Trophoblast cell (in vitro differentiated cells and primary cell): ENCODE results near the gene SLC22A14.

ENCODE experiments used
- DNase-seq, 2 donors: peaks; one replicate each; pipeline ENCODE4 v3.0.0-alpha.2; 2016
- H2AFZ ChIP-seq: 2 replicates; pipeline ENCODE4 v1.6.1; 2013; ENCODE audit warnings: low read length, moderate library complexity, mild to moderate bottlenecking; ENCODE audit not compliant: insufficient read depth, poor library complexity
- H2AK5ac ChIP-seq: 2 replicates; pipeline ENCODE4 v1.6.1; 2013; ENCODE audit warnings: mild to moderate bottlenecking, low read length
- H2BK120ac ChIP-seq: 2 replicates; pipeline ENCODE4 v1.6.1; 2013; ENCODE audit warnings: low read length, mild to moderate bottlenecking, moderate library complexity; ENCODE audit not compliant: insufficient read depth, poor library complexity
- H2BK12ac ChIP-seq: 2 replicates; pipeline ENCODE4 v1.6.1; 2013; ENCODE audit warnings: mild to moderate bottlenecking, low read length, moderate library complexity
- H2BK5ac ChIP-seq: 2 replicates; pipeline ENCODE4 v1.6.1; 2013; ENCODE audit warnings: low read length, low read depth, moderate library complexity, mild to moderate bottlenecking; ENCODE audit not compliant: poor library complexity
- H3K14ac ChIP-seq: 2 replicates; pipeline ENCODE4 v1.6.1; 2013; ENCODE audit warnings: mild to moderate bottlenecking, low read length
- H3K18ac ChIP-seq: 2 replicates; pipeline ENCODE4 v1.6.1; 2013; ENCODE audit warnings: mild to moderate bottlenecking, low read length
- H3K23ac ChIP-seq: 2 replicates; pipeline ENCODE4 v1.6.1; 2013; ENCODE audit warnings: low read length
- H3K27ac ChIP-seq: 2 replicates; pipeline ENCODE4 v1.5.1; 2013; ENCODE audit warnings: low read depth, mild to moderate bottlenecking, inconsistent platforms, low read length, moderate library complexity
- H3K27me3 ChIP-seq: 2 replicates; pipeline ENCODE4 v1.6.1; 2013; ENCODE audit warnings: inconsistent platforms, mild to moderate bottlenecking, low read length, moderate library complexity; ENCODE audit not compliant: insufficient read depth
- H3K36me3 ChIP-seq, 2 experiments: 1 replicate in 1 of 2; 2 replicates in 1 of 2; pipeline ENCODE4 v1.6.1; 2013; ENCODE audit warnings: low read length in 2 of 2, mild to moderate bottlenecking in 2 of 2, moderate library complexity in 1 of 2; ENCODE audit not compliant: insufficient read depth in 2 of 2, control insufficient read depth in 1 of 2
- H3K4ac ChIP-seq: 2 replicates; pipeline ENCODE4 v1.6.1; 2013; ENCODE audit warnings: low read depth, mild to moderate bottlenecking, low read length, moderate library complexity
- H3K4me1 ChIP-seq, 2 experiments: 1 replicate in 1 of 2; 2 replicates in 1 of 2; pipeline ENCODE4 v1.6.1; 2013; ENCODE audit warnings: low read length in 2 of 2, mild to moderate bottlenecking in 2 of 2, moderate library complexity in 1 of 2; ENCODE audit not compliant: insufficient read depth in 2 of 2, control insufficient read depth in 1 of 2
- H3K4me2 ChIP-seq: 2 replicates; pipeline ENCODE4 v1.6.1; 2013; ENCODE audit warnings: inconsistent platforms, mild to moderate bottlenecking, low read length, moderate library complexity
- H3K4me3 ChIP-seq: 2 replicates; pipeline ENCODE4 v1.5.1; 2013; ENCODE audit warnings: mild to moderate bottlenecking, low read depth, low read length, inconsistent platforms
- H3K79me1 ChIP-seq: one replicate; pipeline ENCODE4 v1.6.1; 2013; ENCODE audit warnings: low read length
- H3K79me2 ChIP-seq: 2 replicates; pipeline ENCODE4 v1.6.1; 2013; ENCODE audit warnings: low read length, mild to moderate bottlenecking; ENCODE audit not compliant: control insufficient read depth, insufficient read depth, poor library complexity
- H3K9ac ChIP-seq: 2 replicates; pipeline ENCODE4 v1.6.1; 2013; ENCODE audit warnings: mild to moderate bottlenecking, low read length
- H3K9me3 ChIP-seq: 2 replicates; pipeline ENCODE4 v1.6.1; 2013; ENCODE audit warnings: low read depth, mild to moderate bottlenecking, control low read depth, inconsistent platforms, low read length; ENCODE audit not compliant: insufficient read depth
- H4K12ac ChIP-seq: 2 replicates; pipeline ENCODE4 v1.6.1; 2013; ENCODE audit warnings: low read depth, mild to moderate bottlenecking, low read length, moderate library complexity
- H4K8ac ChIP-seq: 2 replicates; pipeline ENCODE4 v1.6.1; 2013; ENCODE audit warnings: low read depth, mild to moderate bottlenecking, low read length, moderate library complexity
- H4K91ac ChIP-seq: one replicate; pipeline ENCODE4 v1.6.1; 2013; ENCODE audit warnings: low read depth, mild to moderate bottlenecking, low read length, moderate library complexity
- WGBS: extraction: QIAGEN DNeasy Blood & Tissue Kit; methylation state at CpG from one replicate; pipeline ENCODE4 v1.1.7; 2013; ENCODE audit warnings: missing lambda C conversion rate; ENCODE audit not compliant: insufficient read length, insufficient coverage; ENCODE audit errors: extremely low coverage; 5-methylcytosine and 5-hydroxymethylcytosine counted together

The SLC22A14 gene

GRCh38 chr3:38308456-38308855 lies 26.4 kb downstream of the SLC22A14 start:
- H2BK120ac ChIP-seq = no peak overlapping the region
- WGBS = no CpG with 5 or more reads among the region's 9 CpGs
- no peak for DNase-seq
- no peak overlapping the region for H4K91ac ChIP-seq
- no peak overlapping the region for H2BK12ac ChIP-seq
- H3K79me2 ChIP-seq = no peaks in the 10 kb centered on the region
- H3K27me3 ChIP-seq = no peaks in the 10 kb centered on the region
- H3K4me1 ChIP-seq = no peaks in the 10 kb centered on the region
- H4K8ac ChIP-seq = no peak overlapping the region
- no peak overlapping the region for H2AFZ ChIP-seq
- H3K27ac ChIP-seq = no peak overlapping the region
- no peak overlapping the region for H2BK5ac ChIP-seq
- H4K12ac ChIP-seq = no peak overlapping the region
- H3K4ac ChIP-seq = no peak overlapping the region
- no peak overlapping the region for H3K9ac ChIP-seq
- H2AK5ac ChIP-seq = no peak overlapping the region
- no peak overlapping the region for H3K4me3 ChIP-seq
- no peak overlapping the region for H3K18ac ChIP-seq
- no peaks in the 10 kb centered on the region for H3K79me1 ChIP-seq
- H3K9me3 ChIP-seq = no peaks in the 10 kb centered on the region
- no peak overlapping the region for H3K14ac ChIP-seq
- no peaks in the 10 kb centered on the region for H3K36me3 ChIP-seq
- H3K23ac ChIP-seq = no peak overlapping the region
- no peak overlapping the region for H3K4me2 ChIP-seq

- H3K9me3 ChIP-seq = peaks cover 2% of the 10 kb centered on the region
- H2AFZ ChIP-seq = no peak overlapping the region
- no peak overlapping the region for H4K91ac ChIP-seq
- H3K18ac ChIP-seq = no peak overlapping the region
- H3K36me3 ChIP-seq = no peaks in the 10 kb centered on the region
- H3K4me2 ChIP-seq = no peak overlapping the region
- no peak overlapping the region for H3K4ac ChIP-seq
- no peak overlapping the region for H3K9ac ChIP-seq
- H2BK120ac ChIP-seq = no peak overlapping the region
- no peak overlapping the region for H3K23ac ChIP-seq
- H3K4me1 ChIP-seq = peaks cover 0 to 6% of the 10 kb centered on the region in 2 experiments
- H4K12ac ChIP-seq = no peak overlapping the region
- no peaks in the 10 kb centered on the region for H3K27me3 ChIP-seq
- no peak overlapping the region for H3K14ac ChIP-seq
- H4K8ac ChIP-seq = no peak overlapping the region
- H3K27ac ChIP-seq = no peak overlapping the region
- no peaks in the 10 kb centered on the region for H3K79me1 ChIP-seq
- no CpG with 5 or more reads among the region's 1 CpG for WGBS
- no peak overlapping the region for H2BK5ac ChIP-seq
- H2BK12ac ChIP-seq = no peak overlapping the region
- DNase-seq = no peak
- no peak overlapping the region for H2AK5ac ChIP-seq
- no peaks in the 10 kb centered on the region for H3K79me2 ChIP-seq
- no peak overlapping the region for H3K4me3 ChIP-seq
These were observed 29.4 kb downstream of the SLC22A14 start for GRCh38 chr3:38311476-38311875.

- H3K27ac ChIP-seq = no peak overlapping the region
- H4K8ac ChIP-seq = no peak overlapping the region
- no peak overlapping the region for H3K23ac ChIP-seq
- no peak overlapping the region for H3K9ac ChIP-seq
- no peak overlapping the region for H4K91ac ChIP-seq
- peaks cover 0 to 6% of the 10 kb centered on the region in 2 experiments for H3K4me1 ChIP-seq
- H4K12ac ChIP-seq = no peak overlapping the region
- no peak overlapping the region for H3K14ac ChIP-seq
- no peak overlapping the region for H3K4me2 ChIP-seq
- no peaks in the 10 kb centered on the region for H3K79me1 ChIP-seq
- no CpG with 5 or more reads among the region's 2 CpGs for WGBS
- no peak overlapping the region for H3K4me3 ChIP-seq
- no peak overlapping the region for H2BK12ac ChIP-seq
- H3K9me3 ChIP-seq = peaks cover 2% of the 10 kb centered on the region
- DNase-seq = no peak
- H3K18ac ChIP-seq = no peak overlapping the region
- no peak overlapping the region for H2BK120ac ChIP-seq
- H3K27me3 ChIP-seq = no peaks in the 10 kb centered on the region
- H3K4ac ChIP-seq = no peak overlapping the region
- H2AFZ ChIP-seq = no peak overlapping the region
- no peak overlapping the region for H2BK5ac ChIP-seq
- H3K36me3 ChIP-seq = no peaks in the 10 kb centered on the region
- no peak overlapping the region for H2AK5ac ChIP-seq
- no peaks in the 10 kb centered on the region for H3K79me2 ChIP-seq
These were observed 29.8 kb downstream of the SLC22A14 start for GRCh38 chr3:38311941-38312340.

- no peaks in the 10 kb centered on the region for H3K27me3 ChIP-seq
These were observed 30.3 kb downstream of the SLC22A14 start for GRCh38 chr3:38312356-38312755.

More at GRCh38 chr3:38312356-38312755, 30.3 kb downstream of the SLC22A14 start:
- no peak overlapping the region for H3K4me3 ChIP-seq
- H3K79me1 ChIP-seq = no peaks in the 10 kb centered on the region
- no peak overlapping the region for H2AFZ ChIP-seq
- no peak overlapping the region for H3K23ac ChIP-seq
- no peak for DNase-seq
- H2BK120ac ChIP-seq = no peak overlapping the region
- H3K36me3 ChIP-seq = no peaks in the 10 kb centered on the region
- no peak overlapping the region for H2AK5ac ChIP-seq
- H3K27ac ChIP-seq = no peak overlapping the region
- no peak overlapping the region for H2BK12ac ChIP-seq
- WGBS = no CpG with 5 or more reads among the region's 3 CpGs
- no peak overlapping the region for H3K9ac ChIP-seq
- no peak overlapping the region for H3K4me2 ChIP-seq
- H4K91ac ChIP-seq = no peak overlapping the region
- no peak overlapping the region for H2BK5ac ChIP-seq
- no peak overlapping the region for H4K8ac ChIP-seq
- H3K9me3 ChIP-seq = peaks cover 4% of the 10 kb centered on the region
- no peak overlapping the region for H3K4ac ChIP-seq
- no peak overlapping the region for H3K18ac ChIP-seq
- H3K4me1 ChIP-seq = peaks cover 0 to 6% of the 10 kb centered on the region in 2 experiments
- H3K79me2 ChIP-seq = no peaks in the 10 kb centered on the region
- H4K12ac ChIP-seq = no peak overlapping the region
- no peak overlapping the region for H3K14ac ChIP-seq
